ENCODE results near the gene OSBPL2. TPM values are rescaled to one million over a fixed set of nuclear protein-coding genes. Genes with fewer than 3 reads are reported as not detected.

OSBPL2 gene
- total RNA-seq, 1 donor, result 21.1 TPM

DNA sequence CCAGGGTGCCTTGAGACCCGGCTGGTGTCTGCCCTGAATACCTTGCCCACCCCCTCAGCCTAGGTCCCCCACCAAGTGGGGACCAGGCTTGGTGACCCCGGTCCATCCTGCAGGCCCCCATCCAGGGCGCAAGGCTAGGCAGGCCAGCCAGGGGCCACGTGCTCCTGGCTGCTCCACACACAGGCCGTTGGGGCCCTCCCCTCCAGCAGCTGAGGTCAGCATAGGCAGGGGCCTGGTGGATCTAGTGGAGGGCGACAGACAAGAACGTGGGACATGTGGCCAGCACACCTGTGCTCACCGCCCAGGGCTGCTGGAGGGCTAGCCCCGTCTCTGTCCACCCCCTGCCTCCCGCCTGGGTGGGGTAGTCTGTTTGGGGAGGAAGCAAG is 10.7 kb upstream of the OSBPL2 start:
- no peak overlapping the region for H3K4me3 ChIP-seq (ENCODE audit: low read depth, low read length)
- DNase-seq (ENCODE audit: low read depth), result no peak
- TF ChIP-seq, protein P1, sequence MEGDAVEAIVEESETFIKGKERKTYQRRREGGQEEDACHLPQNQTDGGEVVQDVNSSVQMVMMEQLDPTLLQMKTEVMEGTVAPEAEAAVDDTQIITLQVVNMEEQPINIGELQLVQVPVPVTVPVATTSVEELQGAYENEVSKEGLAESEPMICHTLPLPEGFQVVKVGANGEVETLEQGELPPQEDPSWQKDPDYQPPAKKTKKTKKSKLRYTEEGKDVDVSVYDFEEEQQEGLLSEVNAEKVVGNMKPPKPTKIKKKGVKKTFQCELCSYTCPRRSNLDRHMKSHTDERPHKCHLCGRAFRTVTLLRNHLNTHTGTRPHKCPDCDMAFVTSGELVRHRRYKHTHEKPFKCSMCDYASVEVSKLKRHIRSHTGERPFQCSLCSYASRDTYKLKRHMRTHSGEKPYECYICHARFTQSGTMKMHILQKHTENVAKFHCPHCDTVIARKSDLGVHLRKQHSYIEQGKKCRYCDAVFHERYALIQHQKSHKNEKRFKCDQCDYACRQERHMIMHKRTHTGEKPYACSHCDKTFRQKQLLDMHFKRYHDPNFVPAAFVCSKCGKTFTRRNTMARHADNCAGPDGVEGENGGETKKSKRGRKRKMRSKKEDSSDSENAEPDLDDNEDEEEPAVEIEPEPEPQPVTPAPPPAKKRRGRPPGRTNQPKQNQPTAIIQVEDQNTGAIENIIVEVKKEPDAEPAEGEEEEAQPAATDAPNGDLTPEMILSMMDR (IDR thresholded peaks at IDR 0.05; ENCODE audit: insufficient read depth, low read length), result no peak

DNA sequence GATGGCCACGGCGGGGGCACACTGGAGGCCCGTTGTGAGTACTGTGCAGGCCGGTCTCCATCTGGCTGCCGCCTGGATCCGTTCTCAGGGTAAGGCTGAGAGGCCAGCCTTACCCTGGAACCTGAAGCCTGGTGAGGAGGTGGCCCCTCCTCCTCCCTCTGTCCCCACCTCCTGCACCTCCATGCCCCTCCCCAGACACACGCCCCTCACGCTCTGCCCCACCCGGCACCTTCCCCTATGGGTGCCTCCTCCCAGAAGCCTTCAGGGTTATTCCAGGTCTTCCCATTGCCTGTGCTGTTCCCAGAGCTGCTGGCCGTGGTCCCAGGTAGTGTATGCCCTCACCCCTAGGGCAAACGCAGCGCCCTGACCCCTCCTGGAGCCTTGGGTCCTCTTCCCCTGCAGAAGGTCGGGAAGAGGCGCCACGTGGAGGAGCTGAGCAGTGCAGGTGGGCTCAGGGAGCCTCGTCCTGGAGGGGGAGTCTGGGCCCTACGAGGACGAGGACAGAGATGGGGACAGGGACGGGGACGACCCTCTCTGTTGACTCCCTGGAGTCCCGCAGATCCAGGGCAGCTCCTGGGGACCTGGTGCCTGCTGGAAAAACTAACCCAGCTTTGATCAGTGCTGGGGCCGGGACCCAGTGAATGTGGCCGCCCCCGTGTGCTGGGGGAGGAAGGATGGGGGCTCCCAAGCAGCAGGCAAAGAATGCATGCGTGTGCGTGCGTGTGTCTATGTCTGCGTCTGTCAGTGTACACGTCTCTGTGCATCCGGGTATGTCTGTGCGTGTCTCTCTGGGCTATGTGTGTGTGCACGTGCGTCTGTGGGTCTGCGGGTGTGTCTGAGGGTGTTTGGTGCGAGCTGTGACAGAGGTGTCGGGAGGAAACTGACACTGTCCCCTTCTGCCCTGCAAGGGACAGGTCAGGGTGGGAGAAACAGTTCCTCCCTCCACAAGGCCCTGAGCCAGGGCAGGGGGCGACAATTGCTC is 10.1 kb upstream of the OSBPL2 start:
- no peak for DNase-seq (ENCODE audit: low read depth)
- no peak overlapping the region for H3K4me3 ChIP-seq (ENCODE audit: low read depth, low read length)
- TF ChIP-seq, protein P1 (IDR thresholded peaks at IDR 0.05; ENCODE audit: insufficient read depth, low read length), result no peak

DNA sequence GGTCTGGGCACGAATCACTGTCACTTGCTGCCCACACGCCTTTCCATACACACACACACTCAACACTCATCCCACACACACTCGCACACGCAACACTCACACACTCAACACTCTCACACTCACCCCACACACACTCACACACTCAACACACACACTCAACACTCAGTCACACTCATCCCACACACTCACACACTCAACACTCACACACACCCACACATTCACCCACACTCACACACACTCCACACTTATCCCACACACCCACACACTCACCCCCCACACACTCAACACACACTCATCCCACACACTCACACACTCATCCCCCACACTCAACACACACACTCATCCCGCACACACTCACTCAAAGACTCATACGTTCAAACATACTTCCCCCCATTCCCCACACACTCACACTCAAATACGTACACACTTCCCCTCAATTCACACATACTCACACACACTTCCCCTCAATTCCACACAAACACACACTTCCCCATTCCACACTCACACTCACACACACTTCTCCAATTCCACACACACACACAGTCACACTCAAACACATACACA is 9.3 kb upstream of the OSBPL2 start:
- DNase-seq (ENCODE audit: low read depth), result no peak
- no peak overlapping the region for H3K4me3 ChIP-seq (ENCODE audit: low read depth, low read length)
- TF ChIP-seq, protein P1 (IDR thresholded peaks at IDR 0.05; ENCODE audit: insufficient read depth, low read length), result no peak

DNA sequence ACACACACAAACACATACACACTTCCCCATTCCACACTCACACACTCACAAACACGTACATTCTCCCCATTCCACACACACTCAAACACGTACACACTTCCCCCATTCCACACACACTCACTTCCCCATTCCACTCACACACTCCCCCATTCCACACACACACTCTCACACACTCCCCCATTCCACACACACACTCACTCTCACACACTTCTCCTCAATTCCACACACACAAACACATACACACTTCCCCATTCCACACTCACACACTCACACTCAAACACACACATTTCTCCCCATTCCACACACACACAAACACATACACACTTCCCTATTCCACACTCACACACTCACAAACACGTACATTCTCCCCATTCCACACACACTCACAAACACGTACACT is 8.7 kb upstream of the OSBPL2 start:
- no peak overlapping the region for H3K4me3 ChIP-seq (ENCODE audit: low read depth, low read length)
- TF ChIP-seq, protein P1 (IDR thresholded peaks at IDR 0.05; ENCODE audit: insufficient read depth, low read length), result no peak
- no peak for DNase-seq (ENCODE audit: low read depth)

DNA sequence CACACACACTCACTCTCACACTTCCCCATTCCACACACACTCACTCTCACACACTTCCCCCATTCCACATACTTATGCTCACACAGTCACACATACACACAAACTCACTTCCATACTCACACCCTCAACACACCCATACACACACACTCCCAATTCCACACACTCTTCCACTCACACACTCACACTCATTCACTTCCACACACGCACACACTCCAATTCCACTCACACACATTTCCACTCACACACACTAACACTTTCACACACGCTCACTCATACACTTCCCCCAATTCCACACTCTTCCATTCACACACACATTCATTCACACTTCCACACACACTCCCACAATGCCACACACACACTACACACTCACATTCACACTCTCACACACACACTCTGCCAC is 8.0 kb upstream of the OSBPL2 start:
- no peak overlapping the region for H3K4me3 ChIP-seq (ENCODE audit: low read depth, low read length)
- DNase-seq (ENCODE audit: low read depth), result no peak

DNA sequence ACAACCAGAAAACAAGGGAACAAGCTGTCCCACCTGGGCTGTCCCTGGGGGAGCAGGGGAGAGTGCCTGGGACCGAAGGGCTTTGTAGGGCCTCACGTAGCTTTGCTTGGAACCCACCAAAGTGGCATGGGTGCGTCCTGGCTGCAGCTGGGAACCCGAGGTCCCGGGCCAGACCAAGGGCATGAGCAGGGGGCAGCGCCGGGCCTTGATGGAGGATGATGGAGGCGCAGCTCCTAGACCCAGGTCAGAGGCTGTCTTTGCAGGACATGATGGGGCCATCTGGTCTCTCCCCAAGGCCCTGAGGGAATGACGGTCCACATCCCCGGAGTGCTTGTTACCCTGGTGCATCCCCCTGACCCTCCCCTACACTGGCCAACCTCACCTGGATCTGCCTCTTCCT is 7.6 kb upstream of the OSBPL2 start:
- TF ChIP-seq, protein P1 (IDR thresholded peaks at IDR 0.05; ENCODE audit: insufficient read depth, low read length), result no peak
- DNase-seq (ENCODE audit: low read depth), result no peak
- H3K4me3 ChIP-seq (ENCODE audit: low read depth, low read length), result no peak overlapping the region

More for the DNA sequence above, 8.0 kb upstream of the OSBPL2 start:
- TF ChIP-seq, protein P1 (IDR thresholded peaks at IDR 0.05; ENCODE audit: insufficient read depth, low read length), result no peak
